Daoy (cell line): Measurements from ENCODE around the gene EML4. TPM values are rescaled to one million over a fixed set of nuclear protein-coding genes. Genes with fewer than 3 reads are reported as not detected.
A peak's percentile ranks its signal among the peaks of the same experiment; 100 is the strongest.

Experiments
- DNase-seq: peaks from one replicate; pipeline ENCODE4 v3.0.0-alpha.2; 2015; ENCODE audit warnings: low read depth
- total RNA-seq: library from RNA; depleted of rRNA; stranded (reverse); fragments of >200 nt; shearing (Covaris generic); gene quantifications from 2 replicates; pipeline ENCODE4 v1.2.3, GENCODE V29; 2014

Gene EML4
- total RNA-seq, 1 experiment from 2014 or later, result 36.1 TPM

DNA sequence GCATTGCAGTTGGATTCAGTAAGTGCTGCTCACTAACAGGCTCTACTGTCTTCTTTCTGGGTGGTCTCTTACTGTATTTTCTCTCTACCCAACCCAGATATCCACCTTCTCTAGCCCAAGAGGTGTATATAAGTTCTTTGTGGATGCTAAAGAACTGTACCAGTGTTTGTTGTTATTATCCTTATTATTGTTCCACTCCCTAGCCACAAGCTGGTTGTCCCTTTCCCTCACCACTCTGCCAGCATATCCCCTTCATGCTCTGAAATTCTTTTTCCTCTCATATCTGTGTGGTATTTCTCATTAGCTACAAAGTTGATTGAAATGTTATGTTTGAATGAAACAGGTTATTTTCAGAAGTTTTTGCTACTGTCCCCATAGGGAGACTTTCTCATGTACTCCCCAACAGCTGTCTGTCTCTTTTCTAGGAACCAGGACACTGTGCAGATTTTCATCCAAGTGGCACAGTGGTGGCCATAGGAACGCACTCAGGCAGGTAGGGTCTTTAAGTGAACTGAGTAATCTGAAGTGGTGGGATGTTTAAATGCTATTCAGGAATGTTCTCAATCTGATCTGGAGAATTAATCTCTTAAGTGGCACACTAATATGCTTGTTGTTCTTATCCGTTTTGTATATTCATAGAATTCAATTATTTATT, 135.0 kb downstream of the EML4 start:
- DNase-seq, result no peak

DNA sequence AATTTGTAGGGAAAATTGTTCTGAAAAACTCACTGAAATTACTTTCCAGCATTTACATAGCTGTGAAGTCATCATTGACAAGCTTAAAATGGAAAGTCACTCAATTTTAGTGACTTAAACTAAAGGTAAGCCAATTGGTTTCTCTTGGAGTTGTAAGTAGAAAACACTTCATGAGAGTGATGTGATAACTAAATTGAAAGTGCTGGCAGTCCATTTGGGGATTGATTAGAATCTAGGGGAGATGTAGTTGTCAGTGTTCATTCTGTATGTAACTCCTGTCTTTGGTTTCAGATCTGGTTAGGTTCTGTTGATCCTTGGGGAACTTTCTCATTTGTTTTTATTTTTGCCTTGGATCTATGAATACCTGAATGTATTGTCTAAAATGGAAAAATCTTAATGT, 138.0 kb downstream of the EML4 start:
- no peak for DNase-seq

DNA sequence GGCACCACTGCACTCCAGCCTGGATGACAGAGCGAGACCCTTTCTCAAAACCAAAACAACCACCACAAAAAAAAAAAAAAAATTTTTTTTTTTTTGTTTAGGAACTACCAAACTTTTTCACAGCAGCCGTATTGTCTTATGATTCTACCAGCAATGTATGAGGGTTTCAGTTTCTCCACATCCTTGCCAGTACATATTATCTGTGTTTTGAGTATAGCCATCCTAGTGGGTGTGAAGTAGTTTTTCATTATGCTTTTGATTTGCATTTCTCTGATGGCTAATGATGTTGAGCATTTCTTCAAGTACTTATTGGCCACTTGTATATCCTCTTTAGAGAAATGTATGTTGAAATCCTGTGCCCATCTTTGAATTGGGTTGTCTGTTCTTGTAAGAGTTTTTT, 140.2 kb downstream of the EML4 start:
- DNase-seq, result no peak

DNA sequence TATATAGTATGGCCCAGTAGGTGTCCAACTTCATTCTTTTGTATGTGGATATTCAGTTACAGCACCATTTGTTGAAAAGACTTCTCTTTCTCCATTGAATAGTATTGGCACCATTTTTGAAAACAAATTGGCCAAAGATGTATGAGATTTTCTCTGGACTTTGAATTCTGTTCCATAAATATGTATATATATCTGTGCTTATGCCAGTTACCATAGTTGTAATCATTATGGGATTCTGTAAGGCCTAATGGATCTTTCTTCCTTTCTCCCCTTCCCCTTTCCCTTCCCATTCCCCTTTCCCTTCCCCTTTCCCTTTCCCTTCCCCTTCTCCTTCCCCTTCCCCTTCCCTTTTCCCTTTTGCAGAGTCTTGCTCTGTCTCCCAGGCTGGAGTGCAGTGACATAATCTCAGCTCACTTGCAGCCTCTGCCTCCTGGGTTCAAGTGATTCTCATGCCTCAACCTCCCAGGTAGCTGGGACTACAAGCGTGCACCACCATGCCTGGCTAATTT, 140.9 kb downstream of the EML4 start:
- DNase-seq, result no peak

DNA sequence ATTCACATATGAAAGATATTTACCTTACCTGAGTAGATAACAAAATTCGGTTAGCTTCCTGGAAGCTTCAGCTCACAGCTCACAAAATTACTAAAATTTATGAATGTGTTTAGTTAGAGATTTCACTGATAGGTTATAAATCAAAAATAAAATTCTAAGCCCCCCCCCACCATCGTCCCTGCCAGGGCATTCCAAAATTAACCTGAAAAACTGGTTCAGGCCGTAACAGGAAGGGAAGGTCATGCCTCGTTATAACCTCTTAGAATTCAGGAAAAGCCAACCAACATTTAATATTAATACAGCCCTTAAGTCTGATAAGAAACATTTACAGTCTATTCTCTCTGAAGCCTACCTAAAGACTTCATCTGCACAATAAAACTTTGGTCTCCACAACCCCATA, 143.0 kb downstream of the EML4 start:
- DNase-seq, result no peak

DNA sequence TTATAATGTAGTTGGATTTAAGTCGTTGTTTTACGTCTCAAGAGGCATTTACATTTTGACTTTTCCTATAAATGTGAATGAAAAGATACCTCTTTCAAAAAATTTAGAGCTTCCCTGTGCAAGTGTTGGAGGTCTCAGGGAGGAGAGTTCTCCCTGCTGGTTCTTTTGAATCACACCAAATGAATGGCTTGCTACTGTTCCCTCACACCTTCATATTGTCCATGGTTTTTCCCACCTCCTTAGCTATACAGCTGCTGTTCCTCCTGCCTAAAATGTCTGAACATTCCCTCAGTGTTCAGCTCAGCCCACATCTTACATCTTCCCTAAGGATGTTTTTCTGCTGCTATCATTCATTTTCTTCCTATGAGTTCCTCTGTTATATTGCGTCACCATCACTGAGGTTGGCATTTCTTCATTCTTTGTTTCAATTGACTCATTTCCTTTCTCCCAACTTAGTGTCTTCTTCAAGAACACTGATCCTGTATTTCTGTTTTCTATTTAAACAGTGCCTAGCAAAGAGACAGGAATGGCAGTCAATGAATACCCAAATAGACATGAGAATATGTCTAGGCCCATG, 145.8 kb downstream of the EML4 start:
- DNase-seq, result peak; percentile 59

DNA sequence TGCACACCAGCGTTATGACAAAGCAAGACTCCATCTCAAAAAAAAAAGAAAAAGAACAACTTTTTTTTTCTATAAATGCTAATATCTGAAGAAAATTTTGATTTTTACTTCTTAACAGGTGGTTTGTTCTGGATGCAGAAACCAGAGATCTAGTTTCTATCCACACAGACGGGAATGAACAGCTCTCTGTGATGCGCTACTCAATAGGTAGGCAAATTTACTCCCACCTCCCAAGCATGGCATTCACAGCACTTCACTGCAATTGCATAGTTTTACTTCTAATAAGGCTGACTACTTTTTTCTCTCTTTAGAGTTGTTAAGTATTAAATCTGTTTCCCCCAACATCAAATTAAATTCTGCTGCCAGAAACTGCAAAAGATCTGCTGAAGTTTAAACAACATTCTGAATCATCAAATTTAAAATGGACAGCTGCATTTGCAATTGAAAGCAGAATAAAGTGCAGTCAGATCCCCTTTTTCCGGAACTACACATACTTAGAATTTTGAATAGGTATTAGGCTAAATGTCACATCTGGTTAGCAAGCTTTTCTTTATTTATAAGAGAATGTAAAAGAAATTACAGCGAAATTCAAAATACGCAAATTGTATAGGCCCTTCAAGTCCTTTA, 146.8 kb downstream of the EML4 start:
- no peak for DNase-seq

DNA sequence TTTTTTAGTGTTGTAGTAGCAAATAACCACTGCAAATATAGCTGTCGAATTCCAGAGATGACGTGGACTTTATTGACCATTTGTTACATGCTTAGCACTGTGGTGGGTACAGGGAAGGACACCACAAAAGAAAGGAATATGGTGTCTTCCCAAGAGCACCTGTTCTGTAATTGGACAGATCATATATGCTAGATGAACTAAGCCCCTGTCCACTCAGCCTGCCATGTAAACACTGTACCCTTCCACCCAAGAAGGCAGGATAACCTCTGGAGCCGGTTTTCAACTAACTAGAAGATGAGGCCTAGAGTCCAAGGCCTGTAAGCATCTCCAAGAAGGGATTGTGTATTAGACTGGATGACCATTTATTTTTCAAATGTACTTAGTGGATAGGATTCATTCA, 147.8 kb downstream of the EML4 start:
- no peak for DNase-seq

DNA sequence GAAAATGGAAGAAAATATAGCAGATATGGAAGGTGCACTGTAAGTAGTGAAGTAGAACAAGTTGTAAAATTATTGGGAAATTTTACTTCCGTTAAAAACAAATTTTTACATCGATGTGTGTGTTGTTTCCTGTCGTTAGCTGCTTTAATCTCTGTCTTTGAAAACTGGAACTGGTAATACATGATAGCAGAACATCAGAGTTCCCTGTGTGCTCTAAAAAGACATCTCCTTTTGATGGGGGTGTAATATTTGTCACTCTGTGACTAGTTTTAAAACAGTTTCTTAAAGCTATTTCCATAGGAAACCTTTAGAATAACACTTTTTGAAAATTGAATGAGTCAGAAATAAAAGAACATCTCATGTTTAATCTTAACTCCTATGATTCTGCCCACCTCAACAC, 148.3 kb downstream of the EML4 start:
- no peak for DNase-seq

DNA sequence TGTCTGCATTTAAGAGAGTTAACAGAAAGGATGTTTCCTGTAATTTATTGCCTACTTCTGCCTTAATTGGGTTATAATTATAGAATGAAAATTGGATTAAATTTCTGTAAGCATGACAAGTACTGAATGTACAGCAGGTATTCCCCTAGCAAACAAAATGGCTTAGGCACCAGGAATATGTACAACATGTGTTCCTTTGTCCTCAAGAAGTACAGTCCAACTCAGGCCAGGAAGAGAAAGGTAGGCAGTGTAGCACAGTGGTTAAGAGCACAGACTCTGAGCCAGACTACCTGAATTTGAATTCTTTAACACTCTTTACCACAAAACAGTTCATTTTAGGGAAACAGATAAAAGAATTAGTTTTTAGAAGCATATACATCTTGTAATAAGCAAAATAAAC, 148.8 kb downstream of the EML4 start:
- DNase-seq, result no peak

DNA sequence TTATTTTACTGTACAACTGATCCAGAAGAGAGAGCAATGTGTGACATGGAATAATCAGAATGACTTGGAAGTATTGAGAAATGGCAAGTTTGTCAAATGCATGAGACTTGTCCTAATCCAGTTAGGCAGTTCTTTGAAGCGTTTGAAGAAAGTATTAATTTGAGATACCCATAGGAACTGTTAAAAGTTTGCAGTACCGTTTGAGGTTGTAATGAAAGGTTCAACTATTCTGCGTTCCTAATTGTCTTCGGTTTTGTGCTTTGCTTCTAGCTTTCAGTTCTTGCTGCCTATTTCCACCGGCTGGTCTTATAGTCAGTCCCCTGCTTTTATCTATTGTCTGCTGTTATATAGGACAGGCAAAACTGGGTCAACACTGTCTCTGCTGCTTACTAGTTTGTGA, 150.1 kb downstream of the EML4 start:
- DNase-seq, result no peak

DNA sequence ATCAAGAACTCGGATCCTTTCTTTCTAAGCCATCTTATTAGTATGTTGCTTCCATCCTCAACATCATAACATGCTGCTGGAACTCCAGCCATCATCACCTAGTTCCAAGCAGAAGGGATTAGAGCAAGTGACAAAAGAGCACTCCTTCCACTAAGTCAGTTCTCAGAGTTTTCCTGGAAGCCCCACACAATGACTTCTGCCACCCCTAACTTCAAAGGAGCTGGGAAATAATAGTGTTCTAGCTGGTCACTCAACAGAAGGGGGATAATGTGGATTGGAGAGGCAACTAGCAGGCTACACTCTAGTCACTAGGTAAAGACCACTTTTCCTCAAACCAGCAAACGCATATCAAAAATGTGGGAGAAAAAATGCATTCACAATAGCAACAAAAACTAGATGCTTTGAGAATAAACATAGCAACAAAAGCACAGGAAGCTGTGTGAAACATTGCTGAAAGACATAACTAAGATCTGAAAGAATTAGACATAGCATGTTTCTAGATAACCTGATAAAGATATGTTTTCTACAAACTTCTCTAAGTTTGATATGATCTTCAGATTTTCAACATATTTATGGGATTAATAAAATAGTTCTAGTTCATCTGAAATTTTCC, 152.4 kb downstream of the EML4 start:
- no peak for DNase-seq

DNA sequence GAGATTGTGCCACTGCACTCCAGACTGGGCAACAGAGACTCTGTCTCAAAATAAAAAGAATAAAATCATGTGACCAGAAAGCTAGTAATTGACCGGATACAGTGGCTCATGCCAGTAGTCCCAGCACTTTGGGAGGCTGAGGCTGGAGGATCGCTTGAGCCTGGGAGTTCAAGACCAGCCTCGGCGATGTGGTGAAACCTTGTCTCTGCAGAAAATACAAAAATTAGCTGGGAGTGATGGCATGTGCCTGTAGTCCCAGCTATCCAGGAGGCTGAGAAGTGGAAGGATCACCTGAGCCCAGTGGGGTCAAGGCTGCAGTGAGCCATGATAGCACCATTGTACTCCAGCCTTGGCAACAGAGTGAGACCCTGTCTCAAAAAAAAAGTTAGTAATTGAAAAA, 155.1 kb downstream of the EML4 start:
- DNase-seq, result no peak

DNA sequence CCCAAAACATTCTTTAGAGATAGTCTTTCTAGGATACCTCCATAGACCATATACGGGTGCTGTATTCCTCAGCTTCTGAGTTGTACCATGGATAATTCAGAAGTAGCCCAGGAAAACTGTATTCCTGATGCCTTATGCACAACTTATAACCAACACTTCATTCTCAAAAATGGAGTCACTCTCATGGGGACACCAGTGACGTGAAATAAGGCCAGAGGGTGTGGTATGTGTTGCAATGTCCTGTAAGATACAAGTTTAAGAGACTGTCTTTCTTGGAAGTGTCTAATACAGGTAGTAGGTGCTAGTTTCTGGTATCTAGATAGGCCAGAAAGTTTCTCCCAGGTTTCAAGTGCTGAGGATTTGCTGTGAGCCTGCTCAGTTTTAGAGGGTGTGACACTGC, 155.8 kb downstream of the EML4 start:
- DNase-seq, result no peak

DNA sequence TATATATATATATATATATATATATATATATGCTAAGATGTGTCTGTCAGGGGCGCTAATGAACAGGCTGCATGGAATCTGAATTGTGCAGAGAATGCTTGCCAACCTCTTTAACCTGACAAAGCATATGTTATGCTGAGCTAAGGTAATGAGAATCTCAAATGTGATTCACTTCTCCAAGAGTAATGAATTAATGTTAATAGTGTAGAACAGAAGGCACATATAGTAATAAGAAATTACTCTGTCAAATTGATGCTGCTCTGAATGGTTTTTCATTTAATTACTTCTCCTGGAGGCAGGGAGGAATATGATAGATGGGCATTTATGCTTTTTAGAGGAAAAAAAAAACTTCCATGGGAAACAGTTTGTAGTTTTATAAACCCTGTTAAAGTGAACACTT, 156.5 kb downstream of the EML4 start:
- no peak for DNase-seq

DNA sequence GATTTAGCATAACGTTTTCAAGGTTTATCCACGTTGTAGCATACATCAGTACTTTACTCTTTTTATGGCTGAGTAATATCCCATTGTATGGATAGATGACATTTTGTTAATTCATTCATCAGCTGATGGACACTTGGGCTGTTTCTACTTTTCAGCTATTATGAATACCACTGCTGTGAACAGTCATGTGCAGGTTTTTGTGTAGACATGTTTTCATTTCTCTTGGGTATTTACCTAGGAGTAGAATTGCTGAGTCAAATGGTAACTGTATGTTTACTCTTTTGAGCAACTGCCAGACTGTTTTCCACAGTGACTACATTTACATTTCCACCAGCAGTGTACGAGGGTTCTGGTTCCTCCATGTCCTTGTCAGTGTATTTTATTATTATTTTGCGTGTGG, 158.0 kb downstream of the EML4 start:
- no peak for DNase-seq

DNA sequence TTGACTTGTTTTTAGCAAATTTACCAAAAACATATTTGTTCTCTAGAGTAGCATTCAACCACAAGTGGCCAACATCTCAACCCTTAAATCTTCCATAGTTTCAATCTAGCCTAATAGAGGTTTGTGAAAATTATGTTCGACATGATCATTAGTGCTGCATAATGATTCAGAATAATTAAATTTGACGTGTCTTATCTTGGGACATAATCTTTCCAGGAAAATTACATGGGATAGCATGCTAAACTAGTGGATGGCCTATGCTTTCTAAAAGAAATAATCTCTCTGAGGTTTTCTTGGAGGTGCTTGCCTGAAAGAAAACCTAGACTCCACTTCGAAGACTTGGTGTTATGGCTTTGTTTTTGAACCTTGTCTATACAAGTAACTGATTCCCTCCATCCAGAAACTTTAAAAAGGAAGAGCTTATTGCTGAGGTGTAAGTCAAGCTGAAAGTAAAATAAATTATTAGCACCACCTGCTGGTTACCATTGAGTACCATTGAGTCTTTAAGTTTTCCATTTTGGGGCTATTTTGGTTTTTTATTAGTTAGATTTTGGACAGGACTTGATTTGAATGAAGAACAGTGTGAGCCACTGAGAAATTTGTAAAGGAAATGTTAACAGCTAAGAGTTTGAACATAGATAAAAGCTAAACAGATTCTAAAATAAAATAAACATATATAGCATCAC, 159.1 kb downstream of the EML4 start:
- no peak for DNase-seq

DNA sequence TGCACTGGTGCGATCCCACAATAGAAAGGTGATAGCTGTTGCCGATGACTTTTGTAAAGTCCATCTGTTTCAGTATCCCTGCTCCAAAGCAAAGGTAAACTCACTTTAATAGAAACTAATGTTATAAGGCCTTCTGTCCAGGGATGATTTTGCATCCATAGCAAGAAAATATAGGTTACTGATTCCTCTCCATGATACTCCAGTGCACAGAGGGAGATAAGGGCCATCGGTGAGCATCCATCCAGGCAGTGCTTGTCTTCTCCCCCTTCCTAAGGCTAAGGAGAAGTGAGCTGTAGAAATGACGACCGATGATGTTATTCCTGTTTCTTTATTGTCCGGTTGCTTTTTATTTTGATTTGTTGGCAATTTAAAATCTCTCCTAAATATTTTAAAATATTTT, 159.8 kb downstream of the EML4 start:
- DNase-seq, result no peak

DNA sequence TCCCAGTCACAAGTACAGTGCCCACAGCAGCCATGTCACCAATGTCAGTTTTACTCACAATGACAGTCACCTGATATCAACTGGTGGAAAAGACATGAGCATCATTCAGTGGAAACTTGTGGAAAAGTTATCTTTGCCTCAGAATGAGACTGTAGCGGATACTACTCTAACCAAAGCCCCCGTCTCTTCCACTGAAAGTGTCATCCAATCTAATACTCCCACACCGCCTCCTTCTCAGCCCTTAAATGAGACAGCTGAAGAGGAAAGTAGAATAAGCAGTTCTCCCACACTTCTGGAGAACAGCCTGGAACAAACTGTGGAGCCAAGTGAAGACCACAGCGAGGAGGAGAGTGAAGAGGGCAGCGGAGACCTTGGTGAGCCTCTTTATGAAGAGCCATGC, 160.6 kb downstream of the EML4 start:
- no peak for DNase-seq

DNA sequence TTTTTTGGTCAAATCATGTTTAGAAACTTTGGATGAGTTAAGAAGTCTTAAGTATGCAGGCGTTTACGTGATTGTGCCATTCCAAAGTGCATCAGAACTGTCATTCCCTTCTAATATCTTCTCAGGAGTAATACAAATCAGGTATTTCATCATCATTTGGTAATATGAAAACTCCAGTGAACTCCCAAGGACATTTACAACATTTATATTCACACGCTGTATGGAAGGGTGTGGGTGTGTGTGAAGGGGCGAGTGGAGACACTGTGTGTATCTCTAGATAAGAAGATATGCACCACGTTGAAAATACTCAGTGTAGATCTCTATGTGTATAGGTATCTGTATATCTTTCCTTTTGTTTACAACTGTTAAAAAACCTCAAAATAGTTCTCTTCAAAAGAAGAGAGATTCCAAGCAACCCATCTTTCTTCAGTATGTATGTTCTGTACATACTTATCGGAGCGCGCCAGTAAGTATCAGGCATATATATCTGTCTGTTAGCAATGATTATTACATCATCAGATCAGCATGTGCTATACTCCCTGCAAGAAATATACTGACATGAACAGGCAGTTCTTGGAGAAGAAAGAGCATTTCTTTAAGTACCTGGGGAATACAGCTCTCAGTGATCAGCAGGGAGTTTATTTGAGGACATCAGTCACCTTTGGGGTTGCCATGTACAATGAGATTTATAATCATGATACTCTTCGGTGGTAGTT, 162.6 kb downstream of the EML4 start:
- DNase-seq, result no peak

DNA sequence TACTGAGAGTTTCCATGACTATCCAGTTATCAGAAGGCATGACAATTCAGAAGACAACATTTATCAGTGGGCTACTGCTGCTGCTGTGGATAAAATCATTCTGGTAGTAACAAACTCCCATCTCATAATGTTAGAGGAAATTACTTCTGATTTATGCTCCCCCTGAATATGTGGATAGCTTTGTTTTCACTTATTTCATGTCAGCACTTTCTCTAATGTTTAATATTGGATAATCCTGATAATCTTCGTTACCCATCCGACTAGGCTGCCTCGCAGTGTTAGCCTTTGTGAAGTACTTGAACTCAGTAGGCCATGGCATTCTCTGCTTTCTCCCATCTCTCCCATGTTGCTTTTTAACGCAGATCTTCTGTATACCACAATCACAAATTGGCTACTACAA, 163.4 kb downstream of the EML4 start:
- DNase-seq, result no peak

DNA sequence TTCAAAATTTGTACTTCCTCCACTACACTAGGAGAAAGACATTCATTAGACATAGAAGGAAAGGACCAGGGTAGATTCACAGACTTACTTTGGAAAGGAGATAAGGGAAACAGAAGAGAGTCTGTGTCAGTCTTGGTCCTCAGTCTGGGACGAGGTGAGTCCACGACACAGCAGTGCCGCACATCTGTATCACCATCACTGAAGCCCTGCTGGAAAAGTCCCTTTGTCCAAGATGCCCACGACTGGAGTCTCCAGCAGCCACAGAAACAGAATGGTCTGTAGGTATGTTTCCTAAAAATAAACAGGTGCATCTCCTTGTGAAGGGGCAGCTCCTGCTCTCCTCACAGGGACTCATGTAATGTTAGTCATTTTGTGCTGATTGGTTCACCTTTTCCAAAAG, 164.4 kb downstream of the EML4 start:
- no peak for DNase-seq
